ENCODE results near the gene MTHFD2L. TPM values are rescaled to one million over a fixed set of nuclear protein-coding genes. Genes with fewer than 3 reads are reported as not detected.

The MTHFD2L gene
- total RNA-seq, 1 experiment from 2014 or later, result 11.6 TPM

DNA sequence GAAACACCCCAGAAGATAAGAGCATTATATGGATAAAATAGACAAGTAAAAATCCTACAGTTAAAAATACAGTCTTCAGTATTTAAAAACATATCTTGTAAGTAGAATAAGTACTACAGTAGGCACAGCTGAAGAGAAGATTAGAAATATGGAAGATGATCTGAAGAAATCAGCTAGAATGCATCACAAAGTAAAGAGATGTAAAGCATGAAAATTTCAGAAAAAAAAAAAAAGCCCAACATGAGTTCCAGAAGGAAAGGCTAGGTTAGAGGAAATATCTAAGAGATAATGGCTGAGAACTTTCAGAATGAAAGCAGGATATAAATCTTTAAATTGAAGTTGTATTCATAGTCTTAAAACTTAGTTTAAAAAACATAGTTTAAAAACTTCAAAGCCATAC lies 171.4 kb downstream of the MTHFD2L start:
- Histone ChIP-seq H3K18ac (ENCODE audit: insufficient read length, low read depth, low read length) (no peak overlapping the region), H2BK20ac (ENCODE audit: low read depth, low read length, poor library complexity, severe bottlenecking) (no peak overlapping the region), H3T11ph (ENCODE audit: low read length) (no peak overlapping the region), H2BK15ac (ENCODE audit: low read depth, low read length) (no peak overlapping the region), H2BK5ac (ENCODE audit: insufficient read length, low read length) (no peak overlapping the region), H3K27me3 (ENCODE audit: insufficient read depth, low read length) (no peaks in the 10 kb centered on the region), H2AK5ac (ENCODE audit: insufficient read length, low read length) (no peak overlapping the region), H4K91ac (ENCODE audit: insufficient read length, low read depth, low read length) (no peak overlapping the region), H3K4me2 (ENCODE audit: insufficient read depth, insufficient read length, low read length) (no peak overlapping the region), H2BK120ac (ENCODE audit: low read depth, low read length, poor library complexity, severe bottlenecking) (no peak overlapping the region), H3K27ac (ENCODE audit: insufficient read length, low read depth, low read length) (no peak overlapping the region), H3K79me1 (ENCODE audit: insufficient read depth, low read depth, low read length, poor library complexity, severe bottlenecking) (no peaks in the 10 kb centered on the region), H3K14ac (ENCODE audit: insufficient read depth, low read length) (no peak overlapping the region), H4K8ac (replicated peaks; ENCODE audit: insufficient read length, low read depth, low read length) (no peak overlapping the region), H3K4ac (ENCODE audit: low read depth, low read length) (no peak overlapping the region), H2AFZ (ENCODE audit: low read length) (no peak overlapping the region), H3K56ac (ENCODE audit: insufficient read length, low read depth, low read length) (no peak overlapping the region), H3K4me1 (ENCODE audit: insufficient read depth, low read length) (no peaks in the 10 kb centered on the region), H3K79me2 (ENCODE audit: insufficient read depth, low read length) (no peaks in the 10 kb centered on the region), H3K9me3 (ENCODE audit: control insufficient read depth, low read depth, low read length) (no peaks in the 10 kb centered on the region), H4K5ac (ENCODE audit: insufficient read length, low read depth, low read length) (no peak overlapping the region), H2BK12ac (ENCODE audit: insufficient read length, low read depth, low read length) (no peak overlapping the region), H3K9ac (ENCODE audit: extremely low read depth, insufficient read length, low read length) (no peak overlapping the region), H3K23ac (ENCODE audit: insufficient read length, low read depth, low read length) (no peak overlapping the region), H3K23me2 (ENCODE audit: insufficient read length, low read depth, low read length, poor library complexity, severe bottlenecking) (no peaks in the 10 kb centered on the region), H4K20me1 (ENCODE audit: control insufficient read depth, insufficient read depth, insufficient read length) (no peaks in the 10 kb centered on the region)
- Mint-ChIP-seq H3K4me3 (no peak overlapping the region), H3K27me3 (ENCODE audit: low read depth) (no peaks in the 10 kb centered on the region), H3K9me3 (peaks cover 0 to 9% of the 10 kb centered on the region in 2 experiments; a peak in 2 of 5 replicates), H3K36me3 (ENCODE audit: insufficient read depth in 1 of 3, low read depth in 3 of 3) (peaks cover 0 to 8% (median 0%) of the 10 kb centered on the region in 3 experiments; a peak in 1 of 7 replicates), H3K27ac (no peak overlapping the region), H3K4me1 (peaks cover 7% of the 10 kb centered on the region in 2 experiments)
- TF ChIP-seq, protein P1, sequence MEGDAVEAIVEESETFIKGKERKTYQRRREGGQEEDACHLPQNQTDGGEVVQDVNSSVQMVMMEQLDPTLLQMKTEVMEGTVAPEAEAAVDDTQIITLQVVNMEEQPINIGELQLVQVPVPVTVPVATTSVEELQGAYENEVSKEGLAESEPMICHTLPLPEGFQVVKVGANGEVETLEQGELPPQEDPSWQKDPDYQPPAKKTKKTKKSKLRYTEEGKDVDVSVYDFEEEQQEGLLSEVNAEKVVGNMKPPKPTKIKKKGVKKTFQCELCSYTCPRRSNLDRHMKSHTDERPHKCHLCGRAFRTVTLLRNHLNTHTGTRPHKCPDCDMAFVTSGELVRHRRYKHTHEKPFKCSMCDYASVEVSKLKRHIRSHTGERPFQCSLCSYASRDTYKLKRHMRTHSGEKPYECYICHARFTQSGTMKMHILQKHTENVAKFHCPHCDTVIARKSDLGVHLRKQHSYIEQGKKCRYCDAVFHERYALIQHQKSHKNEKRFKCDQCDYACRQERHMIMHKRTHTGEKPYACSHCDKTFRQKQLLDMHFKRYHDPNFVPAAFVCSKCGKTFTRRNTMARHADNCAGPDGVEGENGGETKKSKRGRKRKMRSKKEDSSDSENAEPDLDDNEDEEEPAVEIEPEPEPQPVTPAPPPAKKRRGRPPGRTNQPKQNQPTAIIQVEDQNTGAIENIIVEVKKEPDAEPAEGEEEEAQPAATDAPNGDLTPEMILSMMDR (conservative IDR thresholded peaks at IDR 0.05), result no peak
- no peak for DNase-seq

Data from H9 (cell line).